Fibroblast of lung (primary cell): Measurements from ENCODE around the gene C11orf97.

Experiments used
- EZH2 ChIP-seq: IDR thresholded peaks from 2 replicates; pipeline ENCODE4 v1.5.1; 2012; ENCODE audit warnings: low read length, control low read depth, mild to moderate bottlenecking; ENCODE audit errors: missing control alignments
- TF ChIP-seq, protein P1 (sequence below), 2 donors: IDR thresholded peaks in 1 of 2; conservative IDR thresholded peaks in 1 of 2; 1 replicate in 1 of 2; 2 replicates in 1 of 2; pipeline ENCODE4 v1.5.1; 2011 to 2012; ENCODE audit warnings: low read length in 2 of 2, control low read depth in 1 of 2, inconsistent platforms in 1 of 2, low read depth in 1 of 2, mild to moderate bottlenecking in 1 of 2

DNA sequence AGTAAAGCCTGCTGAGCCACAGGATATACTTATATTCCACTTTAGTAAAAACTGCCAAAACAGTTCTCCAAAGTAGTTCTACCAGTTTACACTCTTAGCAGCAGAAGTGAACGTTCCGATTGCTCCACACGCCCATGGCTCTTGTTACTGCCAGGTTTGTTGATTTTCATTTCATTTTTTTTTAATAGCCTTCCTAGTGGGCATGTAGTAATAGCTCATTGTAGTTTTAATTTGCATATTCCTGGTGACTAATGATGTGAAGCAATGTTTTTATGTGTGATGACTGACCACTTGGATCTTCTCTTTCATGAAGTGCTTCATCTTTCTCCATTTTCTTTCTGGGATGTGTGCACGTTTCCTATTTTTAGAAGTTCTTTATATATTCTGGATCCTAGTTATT, 4.8 kb upstream of the C11orf97 start:
- TF ChIP-seq, protein P1, sequence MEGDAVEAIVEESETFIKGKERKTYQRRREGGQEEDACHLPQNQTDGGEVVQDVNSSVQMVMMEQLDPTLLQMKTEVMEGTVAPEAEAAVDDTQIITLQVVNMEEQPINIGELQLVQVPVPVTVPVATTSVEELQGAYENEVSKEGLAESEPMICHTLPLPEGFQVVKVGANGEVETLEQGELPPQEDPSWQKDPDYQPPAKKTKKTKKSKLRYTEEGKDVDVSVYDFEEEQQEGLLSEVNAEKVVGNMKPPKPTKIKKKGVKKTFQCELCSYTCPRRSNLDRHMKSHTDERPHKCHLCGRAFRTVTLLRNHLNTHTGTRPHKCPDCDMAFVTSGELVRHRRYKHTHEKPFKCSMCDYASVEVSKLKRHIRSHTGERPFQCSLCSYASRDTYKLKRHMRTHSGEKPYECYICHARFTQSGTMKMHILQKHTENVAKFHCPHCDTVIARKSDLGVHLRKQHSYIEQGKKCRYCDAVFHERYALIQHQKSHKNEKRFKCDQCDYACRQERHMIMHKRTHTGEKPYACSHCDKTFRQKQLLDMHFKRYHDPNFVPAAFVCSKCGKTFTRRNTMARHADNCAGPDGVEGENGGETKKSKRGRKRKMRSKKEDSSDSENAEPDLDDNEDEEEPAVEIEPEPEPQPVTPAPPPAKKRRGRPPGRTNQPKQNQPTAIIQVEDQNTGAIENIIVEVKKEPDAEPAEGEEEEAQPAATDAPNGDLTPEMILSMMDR (conservative IDR thresholded peaks at IDR 0.05 in 1 of 2, IDR thresholded peaks at IDR 0.05 in 1 of 2; ENCODE audit: low read depth in 1 of 2, low read length in 2 of 2): no peak
- TF ChIP-seq EZH2: no peak
